Measurements from ENCODE around the gene RNGTT.

Gene RNGTT

DNA sequence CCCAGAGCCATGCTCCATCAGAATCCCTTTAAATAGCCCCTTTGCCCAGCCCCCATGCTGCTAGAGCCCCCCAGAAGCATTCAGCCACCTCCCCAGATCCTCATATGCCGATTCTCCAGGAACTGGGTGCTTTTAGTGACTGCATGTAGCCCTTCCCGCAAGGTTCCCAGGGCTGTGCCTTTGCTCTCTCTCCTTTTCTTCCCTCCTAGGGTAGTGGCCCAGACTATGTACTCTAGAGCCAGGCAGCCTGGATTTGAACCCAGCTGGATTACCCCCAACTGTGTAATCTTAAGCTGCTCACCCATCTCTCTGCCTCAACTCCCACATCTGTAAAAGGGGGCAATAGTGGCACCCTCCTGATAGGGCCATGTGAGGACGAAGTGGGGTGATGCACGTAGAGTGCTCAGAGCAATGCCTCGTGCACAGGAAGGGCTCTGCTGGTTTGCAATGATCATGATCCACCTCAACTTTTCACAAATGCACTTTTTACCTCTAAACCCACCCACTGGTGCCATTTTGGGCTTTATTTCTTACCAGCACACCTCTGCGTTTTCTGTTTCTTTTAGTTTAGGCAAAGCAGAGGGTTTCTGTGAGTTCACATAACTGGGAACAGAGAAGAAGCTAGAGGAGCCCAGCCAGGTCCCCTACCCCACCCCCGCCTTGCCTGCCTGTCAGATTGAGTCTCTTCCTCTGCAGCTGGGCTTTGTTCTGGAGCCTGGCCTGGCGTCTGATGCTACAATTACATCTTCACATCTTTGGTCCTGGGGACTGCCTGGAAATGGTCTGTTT lies 396.5 kb downstream of the RNGTT start:
- DNase-seq (ENCODE audit: low read depth) = no peak
- TF ChIP-seq, protein P1, sequence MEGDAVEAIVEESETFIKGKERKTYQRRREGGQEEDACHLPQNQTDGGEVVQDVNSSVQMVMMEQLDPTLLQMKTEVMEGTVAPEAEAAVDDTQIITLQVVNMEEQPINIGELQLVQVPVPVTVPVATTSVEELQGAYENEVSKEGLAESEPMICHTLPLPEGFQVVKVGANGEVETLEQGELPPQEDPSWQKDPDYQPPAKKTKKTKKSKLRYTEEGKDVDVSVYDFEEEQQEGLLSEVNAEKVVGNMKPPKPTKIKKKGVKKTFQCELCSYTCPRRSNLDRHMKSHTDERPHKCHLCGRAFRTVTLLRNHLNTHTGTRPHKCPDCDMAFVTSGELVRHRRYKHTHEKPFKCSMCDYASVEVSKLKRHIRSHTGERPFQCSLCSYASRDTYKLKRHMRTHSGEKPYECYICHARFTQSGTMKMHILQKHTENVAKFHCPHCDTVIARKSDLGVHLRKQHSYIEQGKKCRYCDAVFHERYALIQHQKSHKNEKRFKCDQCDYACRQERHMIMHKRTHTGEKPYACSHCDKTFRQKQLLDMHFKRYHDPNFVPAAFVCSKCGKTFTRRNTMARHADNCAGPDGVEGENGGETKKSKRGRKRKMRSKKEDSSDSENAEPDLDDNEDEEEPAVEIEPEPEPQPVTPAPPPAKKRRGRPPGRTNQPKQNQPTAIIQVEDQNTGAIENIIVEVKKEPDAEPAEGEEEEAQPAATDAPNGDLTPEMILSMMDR (IDR thresholded peaks at IDR 0.05; ENCODE audit: insufficient read depth, low read depth, low read length, missing control alignments) = no peak

GRCh38 chr6:88565836-88566235 lies 397.6 kb downstream of the RNGTT start:
- TF ChIP-seq, protein P1 (IDR thresholded peaks at IDR 0.05; ENCODE audit: insufficient read depth, low read depth, low read length, missing control alignments) = no peak
- H3K4me3 ChIP-seq (ENCODE audit: low read length) = no peak overlapping the region
- no peak for DNase-seq (ENCODE audit: low read depth)

More for the DNA sequence above, 396.5 kb downstream of the RNGTT start:
- no peak overlapping the region for H3K4me3 ChIP-seq (ENCODE audit: low read length)

- DNase-seq (ENCODE audit: low read depth) = no peak
- TF ChIP-seq, protein P1 (IDR thresholded peaks at IDR 0.05; ENCODE audit: insufficient read depth, low read depth, low read length, missing control alignments) = no peak
- no peak overlapping the region for H3K4me3 ChIP-seq (ENCODE audit: low read length)
These were observed 398.0 kb downstream of the RNGTT start for GRCh38 chr6:88565409-88565811.

- no peak overlapping the region for H3K4me3 ChIP-seq (ENCODE audit: low read length)
- TF ChIP-seq, protein P1 (IDR thresholded peaks at IDR 0.05; ENCODE audit: insufficient read depth, low read depth, low read length, missing control alignments) = no peak
These were observed 400.2 kb downstream of the RNGTT start for GRCh38 chr6:88563277-88563625.

GRCh38 chr6:88562353-88563276 lies 400.8 kb downstream of the RNGTT start:
- TF ChIP-seq, protein P1 (IDR thresholded peaks at IDR 0.05; ENCODE audit: insufficient read depth, low read depth, low read length, missing control alignments) = no peak
- no peak overlapping the region for H3K4me3 ChIP-seq (ENCODE audit: low read length)
- DNase-seq (ENCODE audit: low read depth) = no peak

More at GRCh38 chr6:88563277-88563625, 400.2 kb downstream of the RNGTT start:
- DNase-seq (ENCODE audit: low read depth) = no peak

GRCh38 chr6:88561954-88562315 lies 401.5 kb downstream of the RNGTT start:
- DNase-seq (ENCODE audit: low read depth) = no peak
- H3K4me3 ChIP-seq (ENCODE audit: low read length) = no peak overlapping the region
- TF ChIP-seq, protein P1 (IDR thresholded peaks at IDR 0.05; ENCODE audit: insufficient read depth, low read depth, low read length, missing control alignments) = no peak
